Measurements from ENCODE around the gene SGCE. TPM values are rescaled to one million over a fixed set of nuclear protein-coding genes. Genes with fewer than 3 reads are reported as not detected.

SGCE gene
- total and polyA plus RNA-seq, 10 of the 15 experiments (the other 5 are each of a cell fraction or from before 2014, with no cell fraction given): 30.5 to 80.1 (median 49.2) TPM

GRCh38 chr7:94664023-94664422, 8.1 kb upstream of the SGCE start:
- ATAC-seq (no peak), FAIRE-seq (no peak), DNase-seq (ENCODE audit: low read depth, low spot score) (no peak)
- ChIA-PET POLR2A (no interaction called here), RAD21 (ENCODE audit: unreplicated experiment) (no interaction called here), CTCF (interaction anchor here (0.6 kb wide), 1 partner anchor 98 kb away, joined by 4 read pairs; no protein-coding TSS in a partner anchor), SMC1A (ENCODE audit: uncharacterized antibody, unreplicated experiment) (no interaction called here)
- Histone ChIP-seq H3K9ac (ENCODE audit: control insufficient read depth, insufficient read depth, low read length) (no peak overlapping the region), H3K4me1 (ENCODE audit: control insufficient read depth, insufficient read depth, low read length) (no peaks in the 10 kb centered on the region), H3K36me3 (ENCODE audit: control insufficient read depth in 2 of 2, insufficient read depth in 2 of 2, low read length in 1 of 2) (no peaks in the 10 kb centered on the region), H2AFZ (ENCODE audit: control insufficient read depth, low read depth, low read length) (no peak overlapping the region), H3K27me3 (replicated peaks in 1 of 2; ENCODE audit: control insufficient read depth in 2 of 2, insufficient read depth in 2 of 2, low read length in 1 of 2) (no peaks in the 10 kb centered on the region), H3K4me2 (ENCODE audit: control insufficient read depth, insufficient read depth) (no peak overlapping the region), H3K79me2 (ENCODE audit: control insufficient read depth, insufficient read depth, low read length) (no peaks in the 10 kb centered on the region), H3K4me3 (no peak overlapping the region), H3K27ac (ENCODE audit: control insufficient read depth, insufficient read depth) (no peak overlapping the region), H3K9me3 (replicated peaks; ENCODE audit: control insufficient read depth, insufficient read depth, low read length) (no peaks in the 10 kb centered on the region; the same call in 2 of the 3 replicates), H4K20me1 (ENCODE audit: control insufficient read depth, insufficient read depth) (no peaks in the 10 kb centered on the region)
- TF ChIP-seq POLR2A (IDR thresholded peaks at IDR 0.05; ENCODE audit: low read depth, low read length) (no peak), CBX5 (IDR thresholded peaks at IDR 0.05; ENCODE audit: low read depth) (no peak), PAX5 (IDR thresholded peaks at IDR 0.05; ENCODE audit: borderline replicate concordance, low read depth, low read length) (no peak), NRF1 (conservative IDR thresholded peaks at IDR 0.05; ENCODE audit: low read depth, low read length) (no peak), ZBTB11 (CRISPR knock-in tag; IDR thresholded peaks at IDR 0.05) (no peak), MTA3 (IDR thresholded peaks at IDR 0.05; ENCODE audit: borderline replicate concordance, low read length) (no peak), BCL11A (IDR thresholded peaks at IDR 0.05; ENCODE audit: low read depth, low read length) (no peak), TCF7 (IDR thresholded peaks at IDR 0.05; ENCODE audit: borderline replicate concordance) (no peak)
- TF ChIP-seq, protein P1, sequence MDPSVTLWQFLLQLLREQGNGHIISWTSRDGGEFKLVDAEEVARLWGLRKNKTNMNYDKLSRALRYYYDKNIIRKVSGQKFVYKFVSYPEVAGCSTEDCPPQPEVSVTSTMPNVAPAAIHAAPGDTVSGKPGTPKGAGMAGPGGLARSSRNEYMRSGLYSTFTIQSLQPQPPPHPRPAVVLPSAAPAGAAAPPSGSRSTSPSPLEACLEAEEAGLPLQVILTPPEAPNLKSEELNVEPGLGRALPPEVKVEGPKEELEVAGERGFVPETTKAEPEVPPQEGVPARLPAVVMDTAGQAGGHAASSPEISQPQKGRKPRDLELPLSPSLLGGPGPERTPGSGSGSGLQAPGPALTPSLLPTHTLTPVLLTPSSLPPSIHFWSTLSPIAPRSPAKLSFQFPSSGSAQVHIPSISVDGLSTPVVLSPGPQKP (IDR thresholded peaks at IDR 0.05; ENCODE audit: low read depth, low read length): no peak
- WGBS (ENCODE audit: insufficient coverage, insufficient replicate concordance, low lambda C conversion rate, missing lambda C conversion rate): 93% methylated on average over 23 of the region's 23 CpGs
- in situ Hi-C loops (cut with MboI) (no loop called here), intact Hi-C loops (cut with micrococcal nuclease; ENCODE audit: unreplicated experiment) (no loop called here)
- no TSS peak for BruUV-seq (replicated peaks)

All from GM12878 (cell line).